H1 (cell line): ENCODE measurements around the gene COL4A1. TPM values are rescaled to one million over a fixed set of nuclear protein-coding genes. Genes with fewer than 3 reads are reported as not detected.

ENCODE experiments used
- HDAC6 ChIP-seq: IDR thresholded peaks from one replicate; pipeline ENCODE4 v1.7.1; 2012; ENCODE audit warnings: low read depth, mild to moderate bottlenecking, inconsistent platforms, low read length, moderate library complexity
- TCF12 ChIP-seq: IDR thresholded peaks from 2 replicates; pipeline ENCODE4 v1.6.1; 2011; ENCODE audit warnings: low read depth, mild to moderate bottlenecking, low read length
- TEAD4 ChIP-seq: IDR thresholded peaks from 2 replicates; pipeline ENCODE4 v1.6.1; 2012; ENCODE audit warnings: low read depth, low read length, inconsistent platforms, mixed read lengths
- polyA plus RNA-seq, 7 experiments: library from polyadenylated mRNA; depleted of rRNA in 3 of 7; stranded (reverse) in 5 of 7; unstranded in 2 of 7; fragments of >200 nt in 5 of 7; fragments of 200-250 nt in 2 of 7; gene quantifications; 1 replicate in 5 of 7; 2 replicates in 1 of 7; 4 replicates in 1 of 7; pipeline versions ENCODE4 v1.2.1 to v1.2.3, GENCODE V29; 2011 to 2013; ENCODE audit warnings: missing spikeins in 2 of 7, mixed read lengths in 2 of 7
- total RNA-seq: library from RNA; stranded (reverse); fragmentation: NEBNext Ultra II Directional; extraction: Animal tissue kit (Norgen Biotek cat#: 25700); gene quantifications from 2 replicates; pipeline ENCODE4 v1.2.1, GENCODE V29; 2021

Gene COL4A1
- total and polyA plus RNA-seq, 2 of the 8 experiments (the other 6 are each of a cell fraction or from before 2014, with no cell fraction given) = 30.7 to 82.0 TPM

DNA sequence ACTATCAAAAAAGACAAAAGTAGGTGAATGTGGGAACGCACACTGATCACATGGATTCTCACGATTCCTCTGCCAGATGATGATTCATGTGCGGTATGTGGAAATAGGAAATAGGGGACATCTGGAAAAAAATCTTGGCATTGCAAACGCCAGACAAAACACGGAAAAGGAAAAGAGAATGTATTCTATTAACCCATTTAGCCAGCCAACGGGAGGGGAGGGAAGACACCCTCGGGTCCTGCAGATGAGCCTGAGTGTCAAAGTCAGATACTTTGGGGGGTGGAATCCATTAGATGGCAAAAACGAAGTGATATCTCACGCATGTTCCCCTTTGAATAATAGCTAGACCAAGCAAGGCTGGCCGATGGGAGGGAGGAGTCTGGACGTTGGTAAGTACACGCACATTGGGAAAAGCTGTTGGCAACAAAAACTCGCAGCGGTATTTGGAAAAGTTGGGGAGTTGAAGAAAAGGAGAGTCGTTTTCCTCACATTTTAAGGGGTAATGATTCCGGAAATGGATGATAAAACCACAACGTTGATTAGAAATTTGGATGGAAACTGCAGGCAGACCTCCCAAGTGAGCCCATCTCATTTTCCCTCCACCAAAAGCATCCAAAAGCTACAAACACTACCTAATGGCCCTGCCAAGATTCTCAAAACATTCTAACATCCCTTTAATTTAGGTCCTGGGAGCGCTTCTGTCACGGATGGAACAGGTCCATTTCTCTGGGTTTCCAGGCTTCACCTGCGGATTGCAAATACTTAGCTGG is 73.6 kb downstream of the COL4A1 start (continued):
- TF ChIP-seq HDAC6 (no peak), TCF12 (no peak), TEAD4 (no peak)
